Tibial artery (tissue), 4 donors: ENCODE data around the gene COL25A1.

ENCODE experiments used
- DNase-seq, 2 donors: peaks; one replicate each; pipeline ENCODE4 v3.0.0-alpha.2; 2019
- H3K27ac ChIP-seq, 2 donors: fragments of 200-600 bp; sonication (generic) in 1 of 2; 1 replicate in 1 of 2; 2 replicates in 1 of 2; pipeline ENCODE4 v1.5.1; 2018 to 2019; ENCODE audit warnings: mild to moderate bottlenecking in 1 of 2
- H3K27me3 ChIP-seq, 2 donors: fragments of 200-600 bp; sonication (generic) in 1 of 2; one replicate each; pipeline versions ENCODE4 v1.5.1 to v1.6.0; 2016 to 2019
- H3K36me3 ChIP-seq, 3 donors: fragments of 200-600 bp; sonication (generic) in 2 of 3; one replicate each; pipeline ENCODE4 v1.5.1; 2016 to 2019; ENCODE audit warnings: mild to moderate bottlenecking in 2 of 3
- H3K4me1 ChIP-seq, 4 donors: fragments of 200-600 bp; sonication (generic) in 2 of 4; 1 replicate in 3 of 4; 2 replicates in 1 of 4; pipeline ENCODE4 v1.5.1; 2016 to 2019
- H3K4me3 ChIP-seq, 2 donors: fragments of 200-600 bp; sonication (generic) in 1 of 2; 1 replicate in 1 of 2; 2 replicates in 1 of 2; pipeline ENCODE4 v1.5.1; 2018 to 2019; ENCODE audit warnings: mild to moderate bottlenecking in 2 of 2
- H3K9me3 ChIP-seq, 3 donors: fragments of 200-600 bp; sonication (generic) in 1 of 3; one replicate each; pipeline ENCODE4 v1.5.1; 2016 to 2019
- CTCF ChIP-seq, 2 experiments: fragments of 200-600 bp in 1 of 2; fragments of 450-650 bp in 1 of 2; IDR thresholded peaks; one replicate each; pipeline ENCODE4 v1.5.1; 2017 to 2019; ENCODE audit warnings: antibody characterized with exemption in 2 of 2, mild to moderate bottlenecking in 1 of 2, moderate library complexity in 1 of 2
- intact Hi-C: fragments of 100-400 bp; cut with DNase I; formaldehyde crosslinking; loops from one replicate; pipeline ENCODE4 v1.15.0; 2023; ENCODE audit warnings: low total_unique reads

COL25A1 gene

GRCh38 chr4:108980455-108981239 is 321.8 kb downstream of the COL25A1 start:
- H3K4me1 ChIP-seq, result no peaks in the 10 kb centered on the region
- no peak for TF ChIP-seq CTCF (IDR thresholded peaks at IDR 0.05)
- H3K36me3 ChIP-seq, result no peaks in the 10 kb centered on the region
- H3K27me3 ChIP-seq, result no peaks in the 10 kb centered on the region
- intact Hi-C loops, result no loop called here
- no peak overlapping the region for H3K4me3 ChIP-seq
- H3K27ac ChIP-seq, result no peak overlapping the region
- no peak for DNase-seq
- H3K9me3 ChIP-seq, result no peaks in the 10 kb centered on the region

GRCh38 chr4:108979759-108980158 is 322.7 kb downstream of the COL25A1 start:
- H3K27me3 ChIP-seq, result no peaks in the 10 kb centered on the region
- no peak for DNase-seq
- H3K27ac ChIP-seq, result no peak overlapping the region
- TF ChIP-seq CTCF (IDR thresholded peaks at IDR 0.05), result no peak
- intact Hi-C loops, result no loop called here
- H3K4me1 ChIP-seq, result no peaks in the 10 kb centered on the region
- H3K36me3 ChIP-seq, result no peaks in the 10 kb centered on the region
- H3K4me3 ChIP-seq, result no peak overlapping the region
- H3K9me3 ChIP-seq, result no peaks in the 10 kb centered on the region

- no peaks in the 10 kb centered on the region for H3K9me3 ChIP-seq
- TF ChIP-seq CTCF (IDR thresholded peaks at IDR 0.05), result no peak
- no peak overlapping the region for H3K27ac ChIP-seq
- intact Hi-C loops, result no loop called here
- H3K36me3 ChIP-seq, result no peaks in the 10 kb centered on the region
- no peak overlapping the region for H3K4me3 ChIP-seq
- H3K4me1 ChIP-seq, result no peaks in the 10 kb centered on the region
- H3K27me3 ChIP-seq, result no peaks in the 10 kb centered on the region
- no peak for DNase-seq
Measured at GRCh38 chr4:108978066-108978465, 324.4 kb downstream of the COL25A1 start.

GRCh38 chr4:108972613-108973283 is 329.7 kb downstream of the COL25A1 start:
- Histone ChIP-seq H3K27me3 (no peaks in the 10 kb centered on the region), H3K9me3 (no peaks in the 10 kb centered on the region), H3K27ac (no peak overlapping the region), H3K4me3 (no peak overlapping the region), H3K4me1 (no peaks in the 10 kb centered on the region), H3K36me3 (no peaks in the 10 kb centered on the region)
- DNase-seq, result no peak
- intact Hi-C loops, result no loop called here
- no peak for TF ChIP-seq CTCF (IDR thresholded peaks at IDR 0.05)

GRCh38 chr4:108971473-108971872 is 331.0 kb downstream of the COL25A1 start:
- Histone ChIP-seq H3K4me3 (no peak overlapping the region), H3K27me3 (no peaks in the 10 kb centered on the region), H3K36me3 (no peaks in the 10 kb centered on the region), H3K27ac (no peak overlapping the region), H3K4me1 (no peaks in the 10 kb centered on the region), H3K9me3 (no peaks in the 10 kb centered on the region)
- no peak for TF ChIP-seq CTCF (IDR thresholded peaks at IDR 0.05)
- intact Hi-C loops, result no loop called here
- DNase-seq, result no peak
